K562 (cell line): ENCODE results near the gene E2F1. TPM values are rescaled to one million over a fixed set of nuclear protein-coding genes. Genes with fewer than 3 reads are reported as not detected.

Experiments
- ATF1 ChIP-seq, 2 experiments: fragments of 450-650 bp in 1 of 2; IDR thresholded peaks; 2 replicates each; pipeline ENCODE4 v1.6.1; 2016; ENCODE audit warnings: missing compliant biosample characterization in 1 of 2, missing genetic modification characterization in 1 of 2
- ATF7 ChIP-seq: fragments of 450-650 bp; IDR thresholded peaks from 2 replicates; pipeline ENCODE4 v1.7.1; 2014; ENCODE audit warnings: mild to moderate bottlenecking, moderate library complexity
- ELF1 ChIP-seq: fragments of 200-800 bp; sonication (Bioruptor generic); IDR thresholded peaks from 2 replicates; pipeline ENCODE4 v1.6.1; 2016; ENCODE audit warnings: missing genetic modification characterization, missing compliant biosample characterization
- ETV6 ChIP-seq, 3 experiments: fragments of 150-350 bp in 1 of 3; sonication (generic) in 1 of 3; formaldehyde crosslinking in 1 of 3; IDR thresholded peaks; 2 replicates each; pipeline versions ENCODE4 v1.6.1 to v1.8.0; 2014 to 2022; ENCODE audit warnings: borderline replicate concordance in 2 of 3, low read depth in 2 of 3, antibody characterized with exemption in 1 of 3, low read length in 1 of 3, mild to moderate bottlenecking in 1 of 3, missing genetic modification reagents in 1 of 3
- GTF2F1 ChIP-seq: IDR thresholded peaks from 2 replicates; pipeline ENCODE4 v1.6.1; 2011; ENCODE audit warnings: low read depth, low read length, improper control_type of control experiment
- HDAC1 ChIP-seq, 2 experiments: fragments of 450-650 bp; IDR thresholded peaks; 2 replicates each; pipeline ENCODE4 v1.6.1; 2016 to 2017; ENCODE audit warnings: inconsistent platforms in 1 of 2, mild to moderate bottlenecking in 1 of 2, moderate library complexity in 1 of 2
- HNRNPLL ChIP-seq: fragments of 200-400 bp; formaldehyde crosslinking; IDR thresholded peaks from 2 replicates; pipeline ENCODE4 v1.6.1; 2017; ENCODE audit warnings: low read length, low read depth, mild to moderate bottlenecking; ENCODE audit not compliant: poor library complexity, severe bottlenecking
- KLF10 ChIP-seq: fragments of 250-450 bp; sonication (Bioruptor Pico); IDR thresholded peaks from 2 replicates; pipeline ENCODE4 v1.6.1; 2021; ENCODE audit warnings: matching md5 sums
- NR2C2 ChIP-seq, 2 experiments: fragments of 200-800 bp in 1 of 2; sonication (Bioruptor generic) in 1 of 2; sonication (generic) in 1 of 2; formaldehyde crosslinking in 1 of 2; IDR thresholded peaks; 2 replicates each; pipeline versions ENCODE4 v1.6.1 to v1.8.0; 2016 to 2022; ENCODE audit warnings: mild to moderate bottlenecking in 1 of 2, missing compliant biosample characterization in 1 of 2, missing genetic modification characterization in 1 of 2, missing genetic modification reagents in 1 of 2
- POLR2AphosphoS2 ChIP-seq: IDR thresholded peaks from 2 replicates; pipeline ENCODE4 v1.6.1; 2012; ENCODE audit warnings: low read length, improper control_type of control experiment
- RBBP5 ChIP-seq: fragments of 200-600 bp; sonication (generic); IDR thresholded peaks from 2 replicates; pipeline ENCODE4 v1.6.1; 2012; ENCODE audit warnings: borderline replicate concordance, mild to moderate bottlenecking, low read length, control low read depth, inconsistent platforms; ENCODE audit not compliant: insufficient read depth, poor library complexity, severe bottlenecking
- SP1 ChIP-seq: sonication (generic); formaldehyde crosslinking; IDR thresholded peaks from 2 replicates; pipeline ENCODE4 v1.8.1; 2022; ENCODE audit warnings: mild to moderate bottlenecking, missing genetic modification reagents
- TEAD1 ChIP-seq, 2 experiments: fragments of 450-650 bp in 1 of 2; sonication (generic) in 1 of 2; formaldehyde crosslinking; IDR thresholded peaks; 2 replicates each; pipeline versions ENCODE4 v1.4.0 to v1.8.0; 2020 to 2022; ENCODE audit warnings: mild to moderate bottlenecking in 2 of 2, missing genetic modification reagents in 1 of 2
- ZNF124 ChIP-seq: sonication (generic); formaldehyde crosslinking; IDR thresholded peaks from 2 replicates; pipeline ENCODE4 v1.8.1; 2022; ENCODE audit warnings: missing genetic modification reagents
- ZNF561 ChIP-seq: fragments of 450-650 bp; formaldehyde crosslinking; conservative IDR thresholded peaks from 2 replicates; pipeline ENCODE4 v1.4.0; 2020; ENCODE audit warnings: mild to moderate bottlenecking, moderate library complexity
- polyA plus RNA-seq, 8 experiments: library from polyadenylated mRNA; depleted of rRNA in 4 of 8; stranded (reverse) in 5 of 8; unstranded in 3 of 8; fragments of >200 nt; fragmentation: Nextera tagmentation in 2 of 8; fragmentation: Illumina TruSeq in 1 of 8; extraction: Ambion mirVana in 2 of 8; extraction: Trizol in 1 of 8; gene quantifications; 2 replicates each; pipeline versions ENCODE4 v1.2.1 to v1.2.3, GENCODE V29; 2011 to 2014; ENCODE audit warnings: inconsistent platforms in 1 of 8, missing spikeins in 1 of 8
- total RNA-seq, 7 experiments: library from RNA; depleted of rRNA in 6 of 7; stranded (reverse); fragments of >200 nt in 6 of 7; fragmentation: Illumina TruSeq in 2 of 7; extraction: Trizol in 2 of 7; gene quantifications; 2 replicates each; pipeline versions ENCODE4 v1.2.1 to v1.2.3, GENCODE V29; 2011 to 2021; ENCODE audit warnings: low replicate concordance in 1 of 7
- TF ChIP-seq, protein P1 (sequence below): sonication (generic); formaldehyde crosslinking; IDR thresholded peaks from 2 replicates; pipeline ENCODE4 v1.9.0; 2022; ENCODE audit warnings: mild to moderate bottlenecking, missing genetic modification reagents
- TF ChIP-seq, protein P2 (sequence below): fragments of 450-650 bp; formaldehyde crosslinking; IDR thresholded peaks from 2 replicates; pipeline ENCODE4 v1.4.0; 2020; ENCODE audit warnings: mild to moderate bottlenecking
- TF ChIP-seq, protein P3 (sequence below): fragments of 450-650 bp; IDR thresholded peaks from 2 replicates; pipeline ENCODE4 v1.6.1; 2014; ENCODE audit warnings: low read depth, mild to moderate bottlenecking, moderate library complexity, borderline replicate concordance

The E2F1 gene
- total and polyA plus RNA-seq, 9 of the 15 experiments (the other 6 are each of a cell fraction or from before 2014, with no cell fraction given) = 0.14 to 30.6 (median 13.1) TPM

DNA sequence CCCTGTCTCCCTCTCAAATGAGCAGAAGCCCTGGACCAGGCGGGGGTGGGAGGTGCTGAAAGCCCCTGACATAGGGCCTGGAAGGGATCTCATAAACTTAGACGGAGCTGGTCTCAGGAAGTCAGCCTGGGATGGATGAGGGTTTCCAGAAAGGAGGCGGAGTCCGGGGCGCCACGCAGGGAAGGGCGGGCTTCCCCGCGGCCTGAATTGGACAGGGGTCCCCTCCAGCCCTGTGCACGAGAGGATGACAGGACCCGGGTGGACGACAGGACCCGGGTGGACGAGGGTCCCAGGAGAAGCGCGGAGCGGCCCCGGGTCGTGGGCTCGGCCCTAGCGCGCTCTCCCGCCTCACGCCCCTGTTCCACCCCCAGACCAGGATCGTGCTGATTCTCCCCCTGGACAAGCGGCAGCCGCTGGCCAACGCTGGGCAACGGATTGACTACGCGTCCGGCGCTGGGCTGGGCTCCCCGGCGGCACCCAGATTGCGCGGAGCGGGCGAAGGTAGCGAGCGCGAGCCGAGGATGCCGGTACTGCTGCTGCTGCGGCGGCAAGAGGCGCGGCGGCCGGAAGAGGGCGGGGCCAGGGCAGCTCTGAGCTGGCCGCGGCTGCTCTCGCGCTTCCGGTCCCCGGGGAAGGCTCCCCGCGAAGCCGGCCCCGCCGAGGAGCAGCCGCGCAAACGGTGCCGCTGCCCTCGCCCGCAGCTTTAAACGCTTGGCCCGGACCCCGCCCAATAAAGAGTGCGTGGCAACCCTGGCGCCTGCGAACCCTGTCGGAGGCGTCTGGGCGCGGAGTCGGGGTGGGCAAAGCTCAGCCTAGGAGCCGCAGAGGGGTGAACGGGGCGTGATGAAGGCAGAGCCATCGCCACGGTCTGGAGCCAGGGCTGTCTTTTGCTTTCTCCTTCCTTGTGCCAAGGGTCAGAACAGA, 22.8 kb downstream of the E2F1 start (continued):
- TF ChIP-seq HNRNPLL (peak; percentile 65), ELF1 (peak; percentile 68), TEAD1 (CRISPR knock-in tag; IDR thresholded peaks at IDR 0.05) (no peak), ATF1 (CRISPR knock-in tag; IDR thresholded peaks at IDR 0.05) (no peak), ATF1 (tag; IDR thresholded peaks at IDR 0.05) (peak; percentile 52), GTF2F1 (no peak), ATF7 (peak; percentile 57; the same call in 1 of the 2 replicates), POLR2AphosphoS2 (no peak; the same call in 1 of the 2 replicates), ETV6 (IDR thresholded peaks at IDR 0.05; ENCODE audit: borderline replicate concordance in 1 of 2, low read depth in 2 of 2, low read length in 1 of 2) (no peak), ETV6 (CRISPR knock-in tag; IDR thresholded peaks at IDR 0.05; ENCODE audit: borderline replicate concordance) (no peak), NR2C2 (CRISPR knock-in tag; IDR thresholded peaks at IDR 0.05) (no peak), NR2C2 (tag; IDR thresholded peaks at IDR 0.05) (peak; percentile 53; the same call in 1 of the 2 replicates), KLF10 (CRISPR knock-in tag) (no peak), ZNF561 (CRISPR knock-in tag) (0 out of 2 replicates have a peak, but pooled peaks have one; percentile 56), SP1 (no peak), RBBP5 (peak; percentile 67), ZNF124 (CRISPR knock-in tag) (no peak), HDAC1 (IDR thresholded peaks at IDR 0.05) (peak in 1 of 2 experiments; percentile 46; a peak in 1 of 4 replicates)
- TF ChIP-seq, protein P1, sequence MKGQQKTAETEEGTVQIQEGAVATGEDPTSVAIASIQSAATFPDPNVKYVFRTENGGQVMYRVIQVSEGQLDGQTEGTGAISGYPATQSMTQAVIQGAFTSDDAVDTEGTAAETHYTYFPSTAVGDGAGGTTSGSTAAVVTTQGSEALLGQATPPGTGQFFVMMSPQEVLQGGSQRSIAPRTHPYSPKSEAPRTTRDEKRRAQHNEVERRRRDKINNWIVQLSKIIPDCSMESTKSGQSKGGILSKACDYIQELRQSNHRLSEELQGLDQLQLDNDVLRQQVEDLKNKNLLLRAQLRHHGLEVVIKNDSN (CRISPR knock-in tag) = peak; percentile 8; the same call in 1 of the 2 replicates
- TF ChIP-seq, protein P2, sequence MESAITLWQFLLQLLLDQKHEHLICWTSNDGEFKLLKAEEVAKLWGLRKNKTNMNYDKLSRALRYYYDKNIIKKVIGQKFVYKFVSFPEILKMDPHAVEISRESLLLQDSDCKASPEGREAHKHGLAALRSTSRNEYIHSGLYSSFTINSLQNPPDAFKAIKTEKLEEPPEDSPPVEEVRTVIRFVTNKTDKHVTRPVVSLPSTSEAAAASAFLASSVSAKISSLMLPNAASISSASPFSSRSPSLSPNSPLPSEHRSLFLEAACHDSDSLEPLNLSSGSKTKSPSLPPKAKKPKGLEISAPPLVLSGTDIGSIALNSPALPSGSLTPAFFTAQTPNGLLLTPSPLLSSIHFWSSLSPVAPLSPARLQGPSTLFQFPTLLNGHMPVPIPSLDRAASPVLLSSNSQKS (CRISPR knock-in tag) = no peak
- TF ChIP-seq, protein P3, sequence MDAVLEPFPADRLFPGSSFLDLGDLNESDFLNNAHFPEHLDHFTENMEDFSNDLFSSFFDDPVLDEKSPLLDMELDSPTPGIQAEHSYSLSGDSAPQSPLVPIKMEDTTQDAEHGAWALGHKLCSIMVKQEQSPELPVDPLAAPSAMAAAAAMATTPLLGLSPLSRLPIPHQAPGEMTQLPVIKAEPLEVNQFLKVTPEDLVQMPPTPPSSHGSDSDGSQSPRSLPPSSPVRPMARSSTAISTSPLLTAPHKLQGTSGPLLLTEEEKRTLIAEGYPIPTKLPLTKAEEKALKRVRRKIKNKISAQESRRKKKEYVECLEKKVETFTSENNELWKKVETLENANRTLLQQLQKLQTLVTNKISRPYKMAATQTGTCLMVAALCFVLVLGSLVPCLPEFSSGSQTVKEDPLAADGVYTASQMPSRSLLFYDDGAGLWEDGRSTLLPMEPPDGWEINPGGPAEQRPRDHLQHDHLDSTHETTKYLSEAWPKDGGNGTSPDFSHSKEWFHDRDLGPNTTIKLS = peak; percentile 69; the same call in 1 of the 2 replicates
